Limb (tissue), 2 donors: ENCODE data around the gene BNIP5.
"Not testable (repeated sequence)": the region's sequence is repeated elsewhere in the genome, so short reads cannot be mapped to it uniquely, and the experiment has no call there.

ENCODE experiments used
- DNase-seq, 2 donors: peaks; one replicate each; pipeline ENCODE4 v3.0.0-alpha.2; 2016; ENCODE audit errors: extremely low spot score in 2 of 2

The BNIP5 gene

GRCh38 chr6:36343109-36343680 is 6.5 kb upstream of the BNIP5 start:
- no peak for DNase-seq

GRCh38 chr6:36340618-36341454 is 4.1 kb upstream of the BNIP5 start:
- peak; percentile 54 to 82 for DNase-seq

- DNase-seq = no peak
These were observed 3.6 kb upstream of the BNIP5 start for GRCh38 chr6:36340306-36340617.

- DNase-seq = no peak
These were observed 2.5 kb upstream of the BNIP5 start for GRCh38 chr6:36339146-36339545.

GRCh38 chr6:36338223-36338622 is 1.5 kb upstream of the BNIP5 start:
- DNase-seq = not testable (repeated sequence)

GRCh38 chr6:36337814-36338213 is 1.1 kb upstream of the BNIP5 start:
- DNase-seq = no peak

GRCh38 chr6:36336208-36336710 is 429 bp downstream of the BNIP5 start:
- DNase-seq = no peak

GRCh38 chr6:36335465-36336207 is 1.1 kb downstream of the BNIP5 start:
- no peak for DNase-seq

- DNase-seq = no peak
These were observed 1.7 kb downstream of the BNIP5 start for GRCh38 chr6:36334832-36335459.

GRCh38 chr6:36333931-36334725 is 2.6 kb downstream of the BNIP5 start:
- DNase-seq = peak; percentile 51 to 55

- DNase-seq = peak in 1 of 2 donors; percentile 13
These were observed 3.4 kb downstream of the BNIP5 start for GRCh38 chr6:36333171-36333895.

GRCh38 chr6:36331381-36331780 is 5.3 kb downstream of the BNIP5 start:
- DNase-seq = no peak

- DNase-seq = no peak
These were observed 6.3 kb downstream of the BNIP5 start for GRCh38 chr6:36330366-36330765.

GRCh38 chr6:36329798-36330291 is 6.8 kb downstream of the BNIP5 start:
- no peak for DNase-seq

GRCh38 chr6:36328600-36328999 is 8.1 kb downstream of the BNIP5 start:
- DNase-seq = no peak

GRCh38 chr6:36327919-36328236 is 8.8 kb downstream of the BNIP5 start:
- no peak for DNase-seq

- DNase-seq = no peak
These were observed 9.3 kb downstream of the BNIP5 start for GRCh38 chr6:36327226-36327918.

- DNase-seq = peak; percentile 25 to 58
These were observed 10.2 kb downstream of the BNIP5 start for GRCh38 chr6:36326356-36326995.

GRCh38 chr6:36324715-36325114 is 12.0 kb downstream of the BNIP5 start:
- no peak for DNase-seq
